22Rv1 (cell line): ENCODE measurements around the gene GSTA4.

Experiments
- CTCF ChIP-seq: fragments of 450-650 bp; IDR thresholded peaks from 2 replicates; pipeline ENCODE4 v1.5.1; 2017; ENCODE audit warnings: mild to moderate bottlenecking
- ZFX ChIP-seq: fragments of 450-650 bp; IDR thresholded peaks from 2 replicates; pipeline ENCODE4 v1.6.1; 2017; ENCODE audit warnings: antibody characterized with exemption, borderline replicate concordance

GRCh38 chr6:53029257-53029656 lies 34.2 kb upstream of the GSTA4 start:
- no peak for TF ChIP-seq CTCF
- TF ChIP-seq ZFX = no peak
